NCI-H345 (cell line): ENCODE results near the gene VWDE.
A peak's percentile ranks its signal among the peaks of the same experiment; 100 is the strongest.
"Not testable (repeated sequence)": the region's sequence is repeated elsewhere in the genome, so short reads cannot be mapped to it uniquely, and the experiment has no call there.

Source experiments
- DNase-seq: peaks from one replicate; lab custom pipeline; 2025; lab: John Stamatoyannopoulos, UW

The VWDE gene

DNA sequence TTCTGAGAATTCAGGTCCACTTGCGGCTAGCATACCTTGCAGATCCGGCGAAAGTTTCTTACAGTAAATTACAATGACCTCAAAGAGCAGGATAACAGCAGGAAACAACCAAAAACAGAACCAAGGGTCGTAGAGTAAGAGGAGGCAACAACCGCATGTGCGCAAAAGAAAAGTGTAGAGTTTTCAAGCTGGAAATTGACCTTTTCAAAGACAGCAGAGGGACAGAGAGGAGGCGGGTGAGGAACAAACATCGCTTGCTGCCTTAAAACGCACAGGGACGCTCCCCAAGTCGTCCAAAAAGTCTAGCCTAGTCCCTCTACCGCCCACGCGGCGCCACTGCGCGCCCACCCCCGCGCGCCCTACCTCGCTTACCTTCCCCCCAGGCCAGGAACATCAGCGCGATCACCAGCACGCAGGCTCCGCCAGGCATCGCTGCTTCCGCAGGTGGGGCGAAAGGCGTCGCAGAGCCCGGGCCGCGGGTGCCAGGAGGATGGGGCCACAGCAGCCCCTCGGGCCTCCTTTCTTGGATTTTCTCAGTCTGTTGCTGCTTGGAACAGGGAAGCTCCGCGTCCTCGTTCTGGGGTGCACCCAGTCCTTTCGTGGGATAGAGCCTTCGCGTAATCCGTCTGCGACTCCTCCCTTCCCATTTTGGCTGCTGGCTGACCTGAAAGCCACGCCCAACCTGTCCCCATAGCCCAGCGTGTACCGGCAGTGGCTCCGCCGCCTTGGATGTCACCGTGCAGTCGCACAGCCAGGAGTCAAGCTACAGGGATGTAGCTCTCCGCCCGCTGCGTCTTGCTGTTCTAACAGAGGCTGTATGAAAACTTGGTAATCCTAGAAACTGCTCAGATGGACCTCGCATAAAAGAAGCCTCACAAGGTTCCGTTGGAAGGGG is at the start of gene VWDE:
VWDE (minus strand) TSS at position 579 of the 895 bp plus-strand sequence; CDS start at position 430, 149 bp downstream.
- DNase-seq: peak; percentile 89

DNA sequence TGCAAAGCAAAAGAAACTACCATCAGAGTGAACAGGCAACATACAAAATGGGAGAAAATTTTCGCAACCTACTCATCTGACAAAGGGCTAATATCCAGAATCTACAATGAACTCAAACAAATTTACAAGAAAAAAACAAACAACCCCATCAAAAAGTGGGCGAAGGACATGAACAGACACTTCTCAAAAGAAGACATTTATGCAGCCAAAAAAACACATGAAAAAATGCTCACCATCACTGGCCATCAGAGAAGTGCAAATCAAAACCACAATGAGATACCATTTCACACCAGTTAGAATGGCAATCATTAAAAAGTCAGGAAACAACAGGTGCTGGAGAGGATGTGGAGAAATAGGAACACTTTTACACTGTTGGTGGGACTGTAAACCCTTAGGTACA is 49.5 kb upstream of the VWDE start:
- not testable (repeated sequence) for DNase-seq

DNA sequence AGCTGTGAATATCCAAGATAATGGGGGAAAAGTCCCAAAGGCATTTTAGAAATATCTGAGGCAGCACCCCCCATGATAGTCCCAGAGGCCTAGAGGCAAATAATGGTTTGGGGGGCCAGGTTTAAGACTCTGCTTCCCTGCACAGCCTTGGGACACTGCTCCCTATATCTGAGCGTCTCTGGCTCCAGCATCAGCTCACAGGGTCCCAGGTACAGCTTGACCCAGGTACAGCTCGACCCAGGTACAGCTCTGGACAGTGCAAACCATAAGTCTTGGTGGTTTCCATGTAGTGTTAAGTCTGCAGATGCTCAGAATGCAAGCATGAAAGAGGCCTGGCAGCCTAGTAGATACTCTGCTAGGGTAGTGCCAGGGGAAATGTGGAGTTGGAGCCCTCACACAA is 47.0 kb upstream of the VWDE start:
- DNase-seq: no peak

DNA sequence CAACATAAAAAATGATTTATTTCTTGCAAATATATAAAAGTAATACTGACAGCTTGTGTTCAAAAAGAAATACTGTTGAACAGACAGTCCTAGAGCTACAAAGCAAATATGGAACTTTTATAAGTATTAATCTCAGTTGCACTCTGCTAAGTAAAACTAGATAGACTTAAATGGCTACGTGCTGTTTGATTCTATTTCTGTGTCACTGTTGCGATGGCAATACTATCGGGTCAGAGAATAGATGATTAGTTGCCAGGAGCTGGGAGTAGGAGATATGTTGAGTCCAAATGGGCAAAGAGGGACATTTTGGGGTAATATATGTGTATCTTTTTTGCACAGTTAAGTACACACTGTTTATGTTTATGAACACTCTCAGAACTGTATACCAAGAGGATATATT is 41.1 kb upstream of the VWDE start:
- DNase-seq: no peak

DNA sequence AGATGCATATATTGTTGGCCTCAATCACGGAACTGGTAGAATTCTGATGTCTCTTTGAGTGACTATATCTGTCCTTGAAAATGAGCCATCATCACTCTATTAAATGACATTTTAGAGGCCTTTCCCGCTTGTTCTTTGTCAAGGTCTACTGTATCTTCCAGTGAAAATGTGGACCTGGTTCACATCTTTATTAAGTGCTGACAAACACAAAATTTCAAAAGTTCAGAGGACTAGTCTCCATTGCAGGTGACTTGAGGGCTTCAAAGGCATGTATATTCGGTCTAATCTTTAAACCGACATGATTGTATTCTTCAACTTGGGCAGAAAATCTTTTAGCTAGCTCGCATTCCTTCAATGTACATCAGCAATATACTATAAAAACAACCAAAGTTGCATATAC is 36.6 kb upstream of the VWDE start:
- DNase-seq: no peak

DNA sequence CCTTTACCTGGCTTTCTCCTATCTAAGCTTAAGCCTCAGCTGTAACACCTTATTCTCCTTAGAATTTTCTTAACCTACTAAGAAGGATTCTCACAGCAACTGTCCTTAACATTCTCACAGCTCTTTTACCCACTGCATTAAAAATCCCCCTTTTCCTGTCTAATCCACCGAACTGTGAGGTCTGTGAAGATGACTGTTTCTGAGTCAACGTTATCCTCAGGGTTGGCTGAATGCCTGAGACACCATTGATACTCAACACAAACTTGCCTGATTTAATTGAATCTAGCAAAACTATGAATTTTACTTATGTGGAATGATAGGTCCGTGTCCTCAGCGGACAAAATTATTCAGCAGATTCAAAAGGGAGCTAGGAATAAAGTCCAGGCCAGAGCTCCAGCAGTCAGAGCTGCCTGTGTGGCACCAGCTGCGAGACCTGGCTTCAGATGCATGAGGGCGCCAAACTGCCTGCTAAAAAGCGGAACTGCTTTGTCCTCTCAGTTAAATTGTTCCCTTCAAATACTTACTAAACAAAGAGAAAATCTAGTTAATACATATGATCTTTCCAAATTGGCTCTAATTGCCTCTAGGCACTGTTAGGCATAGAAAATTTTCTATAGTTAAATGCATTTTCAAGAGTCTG is 33.4 kb upstream of the VWDE start:
- peak; percentile 43 for DNase-seq

DNA sequence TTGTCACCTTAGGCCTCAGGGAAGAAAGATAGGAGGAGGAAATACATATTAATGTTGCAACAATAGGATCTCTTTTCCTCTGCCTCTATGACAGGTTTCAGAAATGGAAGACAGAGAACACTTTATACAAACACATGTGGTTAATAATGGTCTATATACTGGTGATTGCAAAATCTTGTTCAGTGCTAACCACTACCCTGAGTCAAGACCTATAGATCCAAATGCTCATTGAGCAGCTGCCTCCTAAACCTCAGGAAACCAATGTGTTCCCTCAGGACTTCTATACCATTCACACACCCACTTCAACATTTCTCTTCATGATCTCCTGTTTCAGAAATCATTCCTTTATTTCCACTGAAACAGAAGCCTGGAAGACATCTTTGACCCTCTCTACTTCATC is 32.5 kb upstream of the VWDE start:
- no peak for DNase-seq

DNA sequence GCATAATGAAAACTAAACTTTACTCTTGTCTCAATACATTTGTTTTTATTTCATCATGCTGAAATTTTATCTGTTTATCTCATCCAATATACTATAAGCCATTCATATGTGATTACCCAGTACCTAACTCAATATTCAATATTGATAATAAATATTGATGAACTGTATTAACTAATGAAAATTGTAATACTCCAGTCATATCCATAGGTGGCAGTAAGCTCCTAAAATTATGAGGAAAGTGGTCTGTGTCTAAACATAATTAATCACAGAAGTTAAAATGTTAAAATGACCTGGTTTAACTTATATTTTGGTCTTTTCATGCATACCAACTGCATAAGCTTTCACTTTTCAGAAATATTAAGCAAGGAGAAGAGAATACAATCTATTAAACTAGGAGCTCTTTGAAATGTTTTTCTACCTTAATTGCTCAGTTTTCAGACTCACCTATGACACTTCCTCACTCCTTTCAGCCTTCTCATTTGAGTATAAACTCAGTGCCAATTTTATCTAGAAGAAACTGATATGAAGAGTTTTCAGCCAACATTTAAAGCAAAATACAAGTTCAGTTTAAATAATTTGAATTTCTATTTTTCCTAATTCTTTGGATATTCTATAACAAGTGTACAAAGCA is 30.5 kb upstream of the VWDE start:
- DNase-seq: no peak

DNA sequence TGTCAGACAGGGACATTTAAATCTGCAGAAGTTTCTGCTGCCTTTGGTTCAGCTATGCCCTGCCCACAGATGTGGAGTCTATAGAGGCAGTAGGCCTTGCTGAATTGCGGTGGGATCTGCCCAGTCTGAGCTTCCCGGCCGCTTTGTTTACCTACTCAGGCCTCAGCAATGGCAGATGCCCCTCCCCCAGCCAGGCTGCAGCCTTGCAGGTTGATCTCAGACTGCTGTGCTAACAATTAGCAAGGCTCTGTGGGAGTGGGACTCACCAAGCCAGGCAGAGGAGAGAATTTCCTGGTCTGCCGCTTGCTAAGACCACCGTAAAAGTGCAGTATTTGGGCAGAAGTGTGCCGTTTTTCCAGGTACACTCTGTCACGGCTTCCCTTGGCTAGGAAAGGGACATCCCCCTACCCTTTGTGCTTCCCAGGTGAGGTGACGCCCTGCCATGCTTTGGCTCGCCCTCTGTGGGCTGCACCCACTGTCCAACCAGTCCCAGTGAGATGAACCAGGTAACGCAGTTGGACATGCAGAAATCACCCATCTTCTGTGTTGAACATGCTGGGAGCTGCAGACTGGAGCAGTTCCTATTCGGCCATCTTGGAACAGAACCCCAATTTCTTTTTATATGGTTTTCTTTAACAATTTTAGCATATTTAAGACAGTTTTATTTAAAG is 28.4 kb upstream of the VWDE start:
- DNase-seq: no peak

DNA sequence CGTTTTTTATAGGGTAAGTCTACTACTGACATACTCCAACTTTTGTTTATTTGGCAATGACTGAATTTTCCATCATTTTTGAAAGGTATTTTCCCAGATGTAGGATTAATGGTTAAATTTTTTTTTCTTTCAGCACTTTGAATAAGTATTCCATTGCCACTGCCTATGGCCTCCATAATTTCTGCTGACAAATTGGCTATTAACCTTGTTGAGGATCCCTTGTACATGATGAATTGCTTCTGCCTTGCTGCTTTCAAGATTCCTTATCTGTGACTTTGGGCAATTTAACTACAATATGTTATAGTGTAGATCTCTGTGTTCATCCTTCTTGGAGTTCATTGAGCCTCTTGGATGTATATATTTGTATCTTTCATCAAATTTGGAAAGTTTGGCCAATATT is 21.6 kb upstream of the VWDE start:
- DNase-seq: no peak

DNA sequence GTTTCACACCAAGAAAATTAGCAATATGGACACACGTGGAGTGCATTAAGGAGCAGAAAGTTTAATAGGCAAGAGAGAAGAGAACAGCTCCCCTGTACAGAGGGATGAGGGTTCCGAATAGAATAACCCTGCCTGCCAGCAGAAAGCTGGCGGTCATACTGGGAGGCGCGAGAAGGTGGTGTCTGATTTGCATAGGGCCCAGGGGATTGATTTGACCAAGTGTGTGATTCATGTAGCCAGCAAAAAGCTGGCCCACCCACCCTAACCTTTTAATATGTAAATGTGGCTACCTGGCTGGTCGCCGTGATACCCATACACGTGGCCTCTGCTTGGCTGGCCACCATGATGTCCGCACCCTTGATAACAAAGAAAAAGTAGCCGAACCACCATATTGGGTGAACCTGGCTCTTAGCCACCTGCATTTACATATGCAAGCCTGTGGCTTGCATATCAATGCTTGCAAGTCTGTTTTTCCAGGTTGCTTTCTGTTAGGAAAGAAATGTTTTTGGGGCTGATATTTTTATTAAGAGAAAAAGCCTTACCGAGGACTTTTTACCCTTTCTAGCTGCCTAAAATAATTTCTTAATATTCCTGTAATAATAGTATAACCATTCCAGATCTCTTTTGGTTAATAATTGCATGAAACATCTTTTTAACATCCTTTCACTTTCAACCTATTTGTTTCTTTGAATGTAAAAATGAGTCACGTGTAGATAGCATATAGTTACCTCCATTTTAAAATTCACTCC is 20.5 kb upstream of the VWDE start:
- no peak for DNase-seq

DNA sequence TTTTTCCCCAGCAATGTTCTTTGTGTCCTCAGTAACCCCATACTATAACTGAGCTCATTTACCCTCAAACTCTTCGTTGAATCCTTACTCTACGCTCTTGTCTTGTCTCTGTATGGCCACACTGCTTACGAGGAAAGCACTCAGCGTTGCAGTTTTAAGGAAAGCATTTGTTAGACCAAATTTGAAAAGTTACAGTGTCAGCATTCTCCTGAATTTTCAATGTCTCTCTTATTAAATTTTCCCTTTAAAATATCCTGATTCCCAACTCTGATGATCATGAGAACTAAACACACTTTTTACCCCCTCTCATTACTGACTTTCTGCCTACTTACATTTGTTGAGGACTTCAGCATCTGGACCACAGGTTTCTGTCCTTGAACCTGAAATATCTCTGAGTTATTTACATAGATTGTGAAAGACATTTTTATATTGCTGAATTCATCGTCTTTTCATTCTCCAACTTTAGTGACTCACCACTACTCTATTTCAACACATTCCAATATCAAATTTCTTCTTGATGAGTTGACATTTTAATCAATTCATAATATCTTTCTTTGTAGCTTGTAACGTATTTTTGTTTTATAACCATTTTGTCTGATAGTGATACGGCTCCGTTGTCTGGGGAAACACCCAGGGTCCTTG is 19.8 kb upstream of the VWDE start:
- no peak for DNase-seq

DNA sequence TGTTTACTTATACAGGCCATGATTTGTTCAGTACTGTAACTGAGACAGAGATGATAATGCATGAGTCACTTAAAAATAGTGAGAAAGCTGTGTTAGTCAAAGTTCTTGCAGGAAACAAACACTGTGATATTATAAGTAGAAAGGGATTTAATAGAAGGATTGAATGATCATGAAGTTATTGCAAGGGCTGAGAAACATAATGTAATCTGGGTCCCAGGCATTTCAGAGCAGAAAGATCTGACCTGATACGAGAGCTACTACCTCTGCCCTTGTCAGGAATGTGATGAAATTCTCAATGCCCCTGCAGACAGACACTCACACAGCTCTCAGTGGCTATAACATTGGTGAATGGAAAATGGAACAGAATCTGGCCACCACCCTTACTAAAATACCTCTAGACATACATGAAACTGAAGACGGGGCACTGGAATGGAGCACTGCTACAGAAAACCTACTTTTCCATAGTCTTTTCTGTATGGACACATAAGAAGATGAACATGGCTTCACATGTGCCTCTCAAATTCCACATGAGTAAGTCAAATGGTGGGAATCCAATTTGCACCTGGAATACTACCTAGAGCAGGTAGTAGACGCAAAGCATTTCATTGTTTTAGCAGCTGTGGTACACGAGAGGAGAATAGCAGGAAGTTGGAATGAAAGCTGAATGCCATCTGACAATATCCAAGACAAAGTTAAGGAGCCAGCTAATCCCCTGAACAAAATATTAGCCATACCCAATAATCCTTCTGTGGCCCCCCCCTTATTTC is 19.1 kb upstream of the VWDE start:
- DNase-seq: no peak

DNA sequence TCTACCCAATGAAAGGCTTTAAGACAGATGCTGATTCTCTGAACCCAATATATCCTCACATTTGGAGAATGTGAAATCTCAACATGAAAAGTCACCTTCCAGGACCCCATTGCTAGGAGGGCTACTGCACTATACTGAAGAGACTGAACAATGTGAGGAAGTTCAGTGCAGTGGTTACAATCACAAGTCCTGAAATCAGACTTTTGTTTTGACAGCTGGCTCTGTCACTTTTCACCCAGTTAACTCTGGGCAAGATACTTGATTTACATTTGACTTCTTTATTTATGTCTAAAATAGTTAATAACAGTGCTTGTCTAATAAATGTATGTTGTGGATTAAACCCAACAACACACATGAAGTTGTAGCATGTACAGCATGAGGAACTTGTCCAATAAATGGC is 14.8 kb upstream of the VWDE start:
- no peak for DNase-seq

DNA sequence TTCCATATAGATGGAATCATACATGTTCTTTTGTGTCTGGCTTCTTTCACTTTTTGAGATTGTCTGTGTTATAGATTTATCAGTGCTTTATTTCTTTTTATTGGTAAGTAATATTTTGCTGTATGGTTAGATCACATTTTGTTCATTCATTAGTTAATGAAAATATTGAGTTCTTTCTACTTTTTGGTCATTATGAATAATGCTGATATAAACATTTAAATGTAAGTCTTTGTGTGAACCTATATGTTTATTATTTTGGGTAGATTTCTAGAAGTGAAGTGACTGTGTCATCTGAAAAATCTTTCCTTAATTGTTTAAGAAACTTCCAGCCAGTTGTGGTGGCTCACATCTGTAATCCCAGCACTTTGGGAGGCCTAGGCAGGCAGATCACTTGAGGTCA is 11.4 kb upstream of the VWDE start:
- no peak for DNase-seq

DNA sequence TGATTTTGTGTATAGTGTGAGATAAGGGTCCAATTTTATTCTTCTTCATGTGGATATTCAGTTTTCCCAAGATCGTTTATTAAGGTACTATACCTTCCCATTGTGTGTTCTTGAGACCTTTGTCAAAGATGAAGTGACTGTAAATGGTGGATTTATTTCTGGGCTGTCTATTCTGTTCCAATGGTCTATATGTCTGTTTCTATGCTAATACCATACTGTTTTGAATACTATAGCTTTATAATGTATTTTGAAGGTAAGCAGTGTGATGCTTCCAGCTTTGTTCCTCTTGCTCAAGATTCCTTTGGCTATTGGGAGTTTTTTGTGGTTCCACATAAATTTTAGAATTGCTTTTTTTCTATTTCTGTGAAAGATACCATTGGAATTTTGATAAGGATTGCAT is 8.7 kb upstream of the VWDE start:
- no peak for DNase-seq

DNA sequence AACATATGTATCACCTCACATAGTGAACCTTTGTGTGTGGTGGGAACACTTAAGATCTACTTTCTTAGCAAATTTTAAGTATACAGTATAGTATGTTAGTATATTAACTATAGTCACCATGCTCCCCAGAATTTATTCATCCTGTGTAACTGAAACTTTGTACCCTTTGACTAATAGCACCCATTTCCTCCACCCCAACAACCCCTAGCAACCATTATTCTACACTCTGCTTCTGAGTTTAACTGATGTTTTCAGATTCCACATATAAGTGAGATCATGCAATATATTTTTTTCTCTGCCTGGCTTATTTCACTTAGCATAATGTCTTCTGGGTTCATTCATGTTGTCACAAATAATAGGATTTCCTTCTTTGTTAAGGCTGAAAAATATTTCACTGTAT is 6.9 kb upstream of the VWDE start:
- no peak for DNase-seq

DNA sequence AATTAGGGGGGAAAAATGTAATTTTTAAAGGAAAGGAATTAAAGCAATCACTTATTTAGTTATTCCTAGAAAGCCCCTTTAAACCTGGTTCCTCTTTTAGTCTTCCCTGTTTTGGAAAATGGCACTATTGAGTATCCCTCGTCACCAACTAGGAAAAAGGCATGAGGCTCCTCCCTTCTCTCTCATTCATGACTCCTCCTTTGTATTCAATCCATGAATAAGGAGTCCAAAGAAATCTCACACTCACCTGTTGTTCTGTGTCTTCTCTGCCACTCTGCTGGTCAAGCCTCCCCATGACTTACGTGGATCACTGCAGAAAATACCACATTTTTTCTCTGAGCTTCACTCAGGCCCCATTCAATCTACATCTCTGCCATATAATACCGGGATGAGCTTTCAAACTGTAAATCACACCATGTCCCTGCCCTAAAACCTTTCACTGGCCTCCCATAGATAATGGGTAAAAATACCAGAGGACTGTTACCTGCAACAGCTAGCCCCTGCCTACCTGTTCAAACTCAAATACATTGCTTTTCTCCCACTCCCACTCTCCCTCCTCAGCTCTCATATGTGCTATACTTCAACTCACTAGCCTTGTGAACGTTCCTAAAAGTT is 5.5 kb upstream of the VWDE start:
- no peak for DNase-seq

DNA sequence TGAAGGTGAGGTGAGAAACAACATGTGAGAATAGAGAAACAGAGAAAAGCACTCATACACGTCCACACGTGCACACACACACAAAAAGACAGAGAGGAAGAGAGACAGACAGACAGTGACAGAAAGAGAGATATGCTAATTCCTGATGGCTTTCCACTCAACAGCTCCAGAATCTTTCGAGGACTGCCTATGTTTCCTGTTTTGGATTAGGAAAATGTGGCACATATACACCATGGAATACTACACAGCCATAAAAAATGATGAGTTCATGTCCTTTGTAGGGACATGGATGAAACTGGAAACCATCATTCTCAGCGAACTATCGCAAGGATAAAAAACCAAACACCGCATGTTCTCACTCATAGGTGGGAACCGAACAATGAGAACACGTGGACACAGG is 4.0 kb upstream of the VWDE start:
- not testable (repeated sequence) for DNase-seq

DNA sequence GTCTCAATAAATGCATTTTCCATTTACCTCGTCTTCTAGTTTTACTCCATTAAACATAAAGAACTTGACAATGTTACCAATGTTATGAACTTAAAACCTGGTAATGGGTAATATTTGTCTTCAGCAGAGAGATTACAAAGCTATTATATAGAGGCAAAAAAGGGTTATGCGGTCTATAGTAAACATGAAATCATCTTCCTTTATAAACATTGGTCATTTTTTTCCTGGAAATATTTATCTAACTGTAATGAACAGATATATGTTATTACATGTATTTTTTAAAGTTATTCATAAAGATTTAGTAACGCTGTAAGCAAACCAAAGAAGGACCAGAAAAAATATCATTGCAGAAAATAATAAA is 1.3 kb downstream of the VWDE start:
- DNase-seq: no peak
